AG09319 (cell line): ENCODE measurements around the gene NCSTN.

ENCODE experiments used
- DNase-seq: peaks from one replicate; pipeline ENCODE4 v3.0.0-alpha.2; 2010; ENCODE audit warnings: low read depth; ENCODE audit errors: extremely low read depth
- CTCF ChIP-seq: IDR thresholded peaks from 2 replicates; pipeline ENCODE4 v1.5.1; 2011; ENCODE audit warnings: low read depth, mild to moderate bottlenecking, inconsistent platforms, low read length, moderate library complexity

Gene NCSTN

GRCh38 chr1:160366731-160367515 lies 23.7 kb downstream of the NCSTN start, which contains the start of gene NHLH1:
TSS of gene NHLH1 (plus strand) at chr1:160367071. CDS start at chr1:160370732, 3,661 bp downstream.
- DNase-seq = no peak
- no peak for TF ChIP-seq CTCF

- no peak for DNase-seq
Observed at GRCh38 chr1:160367516-160367900, 24.3 kb downstream of the NCSTN start.

GRCh38 chr1:160367934-160368923 lies 25.0 kb downstream of the NCSTN start:
- TF ChIP-seq CTCF = no peak
- DNase-seq = no peak

More at GRCh38 chr1:160367516-160367900, 24.3 kb downstream of the NCSTN start:
- TF ChIP-seq CTCF = no peak

- no peak for TF ChIP-seq CTCF
- no peak for DNase-seq
Observed at GRCh38 chr1:160369087-160369486, 25.9 kb downstream of the NCSTN start.

- TF ChIP-seq CTCF = no peak
- no peak for DNase-seq
Observed at GRCh38 chr1:160370561-160371345, 27.6 kb downstream of the NCSTN start.

- no peak for TF ChIP-seq CTCF
- no peak for DNase-seq
Observed at GRCh38 chr1:160371346-160371631, 28.1 kb downstream of the NCSTN start.
